Measurements from ENCODE around the gene PEX7.

Gene PEX7

GRCh38 chr6:136930528-136930927 lies 108.1 kb downstream of the PEX7 start:
- no peak overlapping the region for H2AFZ ChIP-seq (ENCODE audit: low read length)
- WGBS, 2 donors (ENCODE audit: extremely low coverage in 2 of 2, insufficient read length in 2 of 2, insufficient replicate concordance in 1 of 2), result no CpG with 5 or more reads among the region's 4 CpGs
- no peak overlapping the region for H3K4ac ChIP-seq (ENCODE audit: low read length)
- H3K14ac ChIP-seq (ENCODE audit: low read length), result no peak overlapping the region
- H3K4me2 ChIP-seq (ENCODE audit: insufficient read depth, low read length, poor library complexity, severe bottlenecking), result no peak overlapping the region
- H3K9ac ChIP-seq (ENCODE audit: low read depth, low read length, poor library complexity), result no peak overlapping the region
- H4K8ac ChIP-seq (ENCODE audit: low read depth, low read length), result no peak overlapping the region
- no peak overlapping the region for H3K23ac ChIP-seq (ENCODE audit: low read depth, low read length, poor library complexity)
- no peak overlapping the region for H2AK5ac ChIP-seq (ENCODE audit: low read depth, low read length)
- no peak overlapping the region for H3K18ac ChIP-seq (ENCODE audit: low read length)
- no peak overlapping the region for H4K91ac ChIP-seq (ENCODE audit: low read depth, low read length, poor library complexity)
- H3K27ac ChIP-seq (replicated peaks; ENCODE audit: low read length), result no peak overlapping the region
- H3K4me1 ChIP-seq (ENCODE audit: control insufficient read depth in 2 of 2, insufficient read depth in 1 of 2, low read depth in 1 of 2, low read length in 2 of 2), result no peaks in the 10 kb centered on the region
- no peak overlapping the region for H2BK12ac ChIP-seq (ENCODE audit: low read length)
- H2BK15ac ChIP-seq (ENCODE audit: low read length), result no peak overlapping the region
- no peak overlapping the region for H2BK120ac ChIP-seq (ENCODE audit: low read depth, low read length)
- no peaks in the 10 kb centered on the region for H3K9me3 ChIP-seq (replicated peaks in 1 of 2; ENCODE audit: control insufficient read depth in 2 of 2, insufficient read depth in 1 of 2, low read depth in 1 of 2, low read length in 2 of 2)
- no peak for DNase-seq (ENCODE audit: low spot score)
- no peak overlapping the region for H2BK5ac ChIP-seq (ENCODE audit: low read length)
- no peaks in the 10 kb centered on the region for H3K79me1 ChIP-seq (ENCODE audit: low read depth, low read length)
- H3K27me3 ChIP-seq (ENCODE audit: control insufficient read depth in 3 of 3, insufficient read depth in 3 of 3, low read depth in 1 of 3, low read length in 3 of 3), result peaks cover 2 to 20% (median 3%) of the 10 kb centered on the region in 3 experiments
- H3K36me3 ChIP-seq (replicated peaks in 1 of 2; ENCODE audit: control insufficient read depth in 2 of 2, insufficient read depth in 2 of 2, low read length in 2 of 2), result no peaks in the 10 kb centered on the region
- no peak overlapping the region for H3K4me3 ChIP-seq (ENCODE audit: low read length in 2 of 2)

- H3K4ac ChIP-seq (ENCODE audit: low read length), result no peak overlapping the region
- no CpG with 5 or more reads among the region's 2 CpGs for WGBS, 2 donors (ENCODE audit: extremely low coverage in 2 of 2, insufficient read length in 2 of 2, insufficient replicate concordance in 1 of 2)
- no peaks in the 10 kb centered on the region for H3K79me1 ChIP-seq (ENCODE audit: low read depth, low read length)
- no peaks in the 10 kb centered on the region for H3K4me1 ChIP-seq (ENCODE audit: control insufficient read depth in 2 of 2, insufficient read depth in 1 of 2, low read depth in 1 of 2, low read length in 2 of 2)
- H3K9ac ChIP-seq (ENCODE audit: low read depth, low read length, poor library complexity), result no peak overlapping the region
- no peak overlapping the region for H3K23ac ChIP-seq (ENCODE audit: low read depth, low read length, poor library complexity)
- no peak overlapping the region for H3K14ac ChIP-seq (ENCODE audit: low read length)
- no peak overlapping the region for H4K8ac ChIP-seq (ENCODE audit: low read depth, low read length)
- H2AK5ac ChIP-seq (ENCODE audit: low read depth, low read length), result no peak overlapping the region
- no peak overlapping the region for H3K27ac ChIP-seq (replicated peaks; ENCODE audit: low read length)
- H2AFZ ChIP-seq (ENCODE audit: low read length), result no peak overlapping the region
- no peak overlapping the region for H2BK120ac ChIP-seq (ENCODE audit: low read depth, low read length)
- no peaks in the 10 kb centered on the region for H3K36me3 ChIP-seq (replicated peaks in 1 of 2; ENCODE audit: control insufficient read depth in 2 of 2, insufficient read depth in 2 of 2, low read length in 2 of 2)
- H3K27me3 ChIP-seq (ENCODE audit: control insufficient read depth in 3 of 3, insufficient read depth in 3 of 3, low read depth in 1 of 3, low read length in 3 of 3), result peaks cover 0 to 4% (median 2%) of the 10 kb centered on the region in 3 experiments
- H2BK12ac ChIP-seq (ENCODE audit: low read length), result no peak overlapping the region
- no peak overlapping the region for H2BK5ac ChIP-seq (ENCODE audit: low read length)
- no peak overlapping the region for H3K18ac ChIP-seq (ENCODE audit: low read length)
- no peak overlapping the region for H4K91ac ChIP-seq (ENCODE audit: low read depth, low read length, poor library complexity)
- H2BK15ac ChIP-seq (ENCODE audit: low read length), result no peak overlapping the region
- no peak overlapping the region for H3K4me2 ChIP-seq (ENCODE audit: insufficient read depth, low read length, poor library complexity, severe bottlenecking)
- no peaks in the 10 kb centered on the region for H3K9me3 ChIP-seq (replicated peaks in 1 of 2; ENCODE audit: control insufficient read depth in 2 of 2, insufficient read depth in 1 of 2, low read depth in 1 of 2, low read length in 2 of 2)
- no peak overlapping the region for H3K4me3 ChIP-seq (ENCODE audit: low read length in 2 of 2)
- DNase-seq (ENCODE audit: low spot score), result no peak
Observed at GRCh38 chr6:136932599-136932998, 110.2 kb downstream of the PEX7 start.

- H3K36me3 ChIP-seq (replicated peaks in 1 of 2; ENCODE audit: control insufficient read depth in 2 of 2, insufficient read depth in 2 of 2, low read length in 2 of 2), result no peaks in the 10 kb centered on the region
- no peak overlapping the region for H2BK15ac ChIP-seq (ENCODE audit: low read length)
- no peak overlapping the region for H2BK12ac ChIP-seq (ENCODE audit: low read length)
- no peak overlapping the region for H3K4me3 ChIP-seq (ENCODE audit: low read length in 2 of 2)
- H3K27ac ChIP-seq (replicated peaks; ENCODE audit: low read length), result no peak overlapping the region
- H2AFZ ChIP-seq (ENCODE audit: low read length), result no peak overlapping the region
- H4K8ac ChIP-seq (ENCODE audit: low read depth, low read length), result no peak overlapping the region
- H3K4me2 ChIP-seq (ENCODE audit: insufficient read depth, low read length, poor library complexity, severe bottlenecking), result no peak overlapping the region
- no peak overlapping the region for H2AK5ac ChIP-seq (ENCODE audit: low read depth, low read length)
- H3K79me1 ChIP-seq (ENCODE audit: low read depth, low read length), result no peaks in the 10 kb centered on the region
- no CpG with 5 or more reads among the region's 1 CpG for WGBS, 2 donors (ENCODE audit: extremely low coverage in 2 of 2, insufficient read length in 2 of 2, insufficient replicate concordance in 1 of 2)
- no peak overlapping the region for H2BK120ac ChIP-seq (ENCODE audit: low read depth, low read length)
- H3K4ac ChIP-seq (ENCODE audit: low read length), result no peak overlapping the region
- no peak for DNase-seq (ENCODE audit: low spot score)
- H3K14ac ChIP-seq (ENCODE audit: low read length), result no peak overlapping the region
- H3K4me1 ChIP-seq (ENCODE audit: control insufficient read depth in 2 of 2, insufficient read depth in 1 of 2, low read depth in 1 of 2, low read length in 2 of 2), result no peaks in the 10 kb centered on the region
- H3K9ac ChIP-seq (ENCODE audit: low read depth, low read length, poor library complexity), result no peak overlapping the region
- no peak overlapping the region for H3K23ac ChIP-seq (ENCODE audit: low read depth, low read length, poor library complexity)
- H3K18ac ChIP-seq (ENCODE audit: low read length), result no peak overlapping the region
- H3K27me3 ChIP-seq (ENCODE audit: control insufficient read depth in 3 of 3, insufficient read depth in 3 of 3, low read depth in 1 of 3, low read length in 3 of 3), result peaks cover 0 to 3% (median 0%) of the 10 kb centered on the region in 3 experiments
- no peak overlapping the region for H2BK5ac ChIP-seq (ENCODE audit: low read length)
- no peaks in the 10 kb centered on the region for H3K9me3 ChIP-seq (replicated peaks in 1 of 2; ENCODE audit: control insufficient read depth in 2 of 2, insufficient read depth in 1 of 2, low read depth in 1 of 2, low read length in 2 of 2)
- no peak overlapping the region for H4K91ac ChIP-seq (ENCODE audit: low read depth, low read length, poor library complexity)
Observed at GRCh38 chr6:136945072-136945471, 122.7 kb downstream of the PEX7 start.

- Histone ChIP-seq H2BK12ac (ENCODE audit: low read length) (no peak overlapping the region), H3K27ac (replicated peaks; ENCODE audit: low read length) (no peak overlapping the region), H3K4me1 (ENCODE audit: control insufficient read depth in 2 of 2, insufficient read depth in 1 of 2, low read depth in 1 of 2, low read length in 2 of 2) (no peaks in the 10 kb centered on the region), H3K79me1 (ENCODE audit: low read depth, low read length) (no peaks in the 10 kb centered on the region), H3K36me3 (replicated peaks in 1 of 2; ENCODE audit: control insufficient read depth in 2 of 2, insufficient read depth in 2 of 2, low read length in 2 of 2) (no peaks in the 10 kb centered on the region), H2BK120ac (ENCODE audit: low read depth, low read length) (no peak overlapping the region), H3K4me2 (ENCODE audit: insufficient read depth, low read length, poor library complexity, severe bottlenecking) (no peak overlapping the region), H2AK5ac (ENCODE audit: low read depth, low read length) (no peak overlapping the region), H3K23ac (ENCODE audit: low read depth, low read length, poor library complexity) (no peak overlapping the region), H3K4ac (ENCODE audit: low read length) (no peak overlapping the region), H3K9me3 (replicated peaks in 1 of 2; ENCODE audit: control insufficient read depth in 2 of 2, insufficient read depth in 1 of 2, low read depth in 1 of 2, low read length in 2 of 2) (no peaks in the 10 kb centered on the region), H4K8ac (ENCODE audit: low read depth, low read length) (no peak overlapping the region), H3K18ac (ENCODE audit: low read length) (no peak overlapping the region), H2BK5ac (ENCODE audit: low read length) (no peak overlapping the region), H3K4me3 (ENCODE audit: low read length in 2 of 2) (no peak overlapping the region), H2AFZ (ENCODE audit: low read length) (no peak overlapping the region), H3K9ac (ENCODE audit: low read depth, low read length, poor library complexity) (no peak overlapping the region), H2BK15ac (ENCODE audit: low read length) (no peak overlapping the region), H3K27me3 (ENCODE audit: control insufficient read depth in 3 of 3, insufficient read depth in 3 of 3, low read depth in 1 of 3, low read length in 3 of 3) (peaks cover 0 to 3% (median 0%) of the 10 kb centered on the region in 3 experiments), H3K14ac (ENCODE audit: low read length) (no peak overlapping the region), H4K91ac (ENCODE audit: low read depth, low read length, poor library complexity) (no peak overlapping the region)
- DNase-seq (ENCODE audit: low spot score), result no peak
- no CpG with 5 or more reads among the region's 4 CpGs for whole genome bisulfite sequencing, 2 donors (ENCODE audit: extremely low coverage in 2 of 2, insufficient read length in 2 of 2, insufficient replicate concordance in 1 of 2)
Observed at GRCh38 chr6:136945711-136946121, 123.3 kb downstream of the PEX7 start.
